HG03066 (cell line): Measurements from ENCODE around the gene MRPL23.

Experiments
- ATAC-seq: cut with Tn5 transposase; IDR thresholded peaks from one replicate; pipeline ENCODE4 v1.9.1; 2021; ENCODE audit warnings: low read depth; ENCODE audit not compliant: unreplicated experiment

The MRPL23 gene

GRCh38 chr11:1920909-1921573 lies 26.1 kb upstream of the MRPL23 start:
- ATAC-seq, result no peak

GRCh38 chr11:1921574-1922141 lies 25.5 kb upstream of the MRPL23 start:
- no peak for ATAC-seq

GRCh38 chr11:1922481-1923081 lies 24.6 kb upstream of the MRPL23 start:
- ATAC-seq, result no peak

GRCh38 chr11:1923201-1923956 lies 23.8 kb upstream of the MRPL23 start:
- no peak for ATAC-seq

GRCh38 chr11:1924181-1924580 lies 23.0 kb upstream of the MRPL23 start:
- ATAC-seq, result no peak

- no peak for ATAC-seq
These were observed 22.3 kb upstream of the MRPL23 start for GRCh38 chr11:1924646-1925372.

- no peak for ATAC-seq
These were observed 21.6 kb upstream of the MRPL23 start for GRCh38 chr11:1925373-1926155.

- no peak for ATAC-seq
These were observed 20.7 kb upstream of the MRPL23 start for GRCh38 chr11:1926156-1927025.

- no peak for ATAC-seq
These were observed 19.9 kb upstream of the MRPL23 start for GRCh38 chr11:1927026-1927847.

GRCh38 chr11:1927848-1928469 lies 19.2 kb upstream of the MRPL23 start:
- ATAC-seq, result no peak

- ATAC-seq, result no peak
These were observed 18.7 kb upstream of the MRPL23 start for GRCh38 chr11:1928470-1928890.

- no peak for ATAC-seq
These were observed 18.1 kb upstream of the MRPL23 start for GRCh38 chr11:1928891-1929541.

- no peak for ATAC-seq
These were observed 17.3 kb upstream of the MRPL23 start for GRCh38 chr11:1929621-1930461.

- no peak for ATAC-seq
These were observed 16.7 kb upstream of the MRPL23 start for GRCh38 chr11:1930462-1930830.

GRCh38 chr11:1931341-1932104 lies 15.6 kb upstream of the MRPL23 start:
- no peak for ATAC-seq

GRCh38 chr11:1932105-1932480 lies 15.0 kb upstream of the MRPL23 start:
- ATAC-seq, result no peak
